ENCODE data around the gene UBXN1.

DNA sequence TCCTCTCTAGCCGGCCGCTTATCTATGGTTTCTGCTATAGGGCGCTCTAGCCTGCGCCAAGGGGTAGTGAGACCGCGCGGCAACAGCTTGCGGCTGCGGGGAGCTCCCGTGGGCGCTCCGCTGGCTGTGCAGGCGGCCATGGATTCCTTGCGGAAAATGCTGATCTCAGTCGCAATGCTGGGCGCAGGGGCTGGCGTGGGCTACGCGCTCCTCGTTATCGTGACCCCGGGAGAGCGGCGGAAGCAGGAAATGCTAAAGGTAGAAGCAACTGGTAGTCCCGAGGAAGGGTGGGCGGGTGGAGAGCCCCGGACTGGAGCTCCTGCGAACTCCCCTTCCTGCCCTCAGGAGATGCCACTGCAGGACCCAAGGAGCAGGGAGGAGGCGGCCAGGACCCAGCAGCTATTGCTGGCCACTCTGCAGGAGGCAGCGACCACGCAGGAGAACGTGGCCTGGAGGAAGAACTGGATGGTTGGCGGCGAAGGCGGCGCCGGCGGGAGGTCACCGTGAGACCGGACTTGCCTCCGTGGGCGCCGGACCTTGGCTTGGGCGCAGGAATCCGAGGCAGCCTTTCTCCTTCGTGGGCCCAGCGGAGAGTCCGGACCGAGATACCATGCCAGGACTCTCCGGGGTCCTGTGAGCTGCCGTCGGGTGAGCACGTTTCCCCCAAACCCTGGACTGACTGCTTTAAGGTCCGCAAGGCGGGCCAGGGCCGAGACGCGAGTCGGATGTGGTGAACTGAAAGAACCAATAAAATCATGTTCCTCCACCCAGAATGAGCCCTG lies 7.1 kb downstream of the UBXN1 start, which contains the start of the genes LBHD1 and UQCC3:
- TF ChIP-seq EZH2 (IDR thresholded peaks at IDR 0.05; ENCODE audit: low read depth) = no peak
- TF ChIP-seq, protein P1, sequence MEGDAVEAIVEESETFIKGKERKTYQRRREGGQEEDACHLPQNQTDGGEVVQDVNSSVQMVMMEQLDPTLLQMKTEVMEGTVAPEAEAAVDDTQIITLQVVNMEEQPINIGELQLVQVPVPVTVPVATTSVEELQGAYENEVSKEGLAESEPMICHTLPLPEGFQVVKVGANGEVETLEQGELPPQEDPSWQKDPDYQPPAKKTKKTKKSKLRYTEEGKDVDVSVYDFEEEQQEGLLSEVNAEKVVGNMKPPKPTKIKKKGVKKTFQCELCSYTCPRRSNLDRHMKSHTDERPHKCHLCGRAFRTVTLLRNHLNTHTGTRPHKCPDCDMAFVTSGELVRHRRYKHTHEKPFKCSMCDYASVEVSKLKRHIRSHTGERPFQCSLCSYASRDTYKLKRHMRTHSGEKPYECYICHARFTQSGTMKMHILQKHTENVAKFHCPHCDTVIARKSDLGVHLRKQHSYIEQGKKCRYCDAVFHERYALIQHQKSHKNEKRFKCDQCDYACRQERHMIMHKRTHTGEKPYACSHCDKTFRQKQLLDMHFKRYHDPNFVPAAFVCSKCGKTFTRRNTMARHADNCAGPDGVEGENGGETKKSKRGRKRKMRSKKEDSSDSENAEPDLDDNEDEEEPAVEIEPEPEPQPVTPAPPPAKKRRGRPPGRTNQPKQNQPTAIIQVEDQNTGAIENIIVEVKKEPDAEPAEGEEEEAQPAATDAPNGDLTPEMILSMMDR (conservative IDR thresholded peaks at IDR 0.05) = no peak
